ENCODE results near the gene ARFIP1.

DNA sequence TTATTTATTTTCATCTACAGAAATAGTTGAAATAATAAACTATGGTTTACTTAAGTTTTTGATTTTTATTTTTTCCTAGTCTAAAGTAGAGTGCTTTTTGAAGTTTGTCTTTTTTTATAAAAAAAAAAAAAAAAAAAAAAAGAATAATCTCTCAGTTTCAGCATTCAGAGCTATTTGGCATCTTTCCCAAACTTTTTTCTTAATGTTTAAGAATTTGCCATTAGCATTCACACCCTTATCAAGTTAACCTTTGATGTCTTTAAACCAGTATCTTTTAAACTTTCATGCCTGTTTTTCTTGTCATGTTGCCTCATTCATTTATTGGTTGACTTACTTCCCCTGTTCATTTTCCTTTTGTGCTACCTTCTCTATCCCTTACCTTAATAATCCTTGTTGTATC is 95.5 kb downstream of the ARFIP1 start:
- TF ChIP-seq POLR2A (IDR thresholded peaks at IDR 0.05; ENCODE audit: borderline replicate concordance, extremely low read depth, insufficient read depth, insufficient read length) (no peak), ZNF274 (IDR thresholded peaks at IDR 0.05; ENCODE audit: low read depth, low read length) (no peak)
- TF ChIP-seq, protein P1, sequence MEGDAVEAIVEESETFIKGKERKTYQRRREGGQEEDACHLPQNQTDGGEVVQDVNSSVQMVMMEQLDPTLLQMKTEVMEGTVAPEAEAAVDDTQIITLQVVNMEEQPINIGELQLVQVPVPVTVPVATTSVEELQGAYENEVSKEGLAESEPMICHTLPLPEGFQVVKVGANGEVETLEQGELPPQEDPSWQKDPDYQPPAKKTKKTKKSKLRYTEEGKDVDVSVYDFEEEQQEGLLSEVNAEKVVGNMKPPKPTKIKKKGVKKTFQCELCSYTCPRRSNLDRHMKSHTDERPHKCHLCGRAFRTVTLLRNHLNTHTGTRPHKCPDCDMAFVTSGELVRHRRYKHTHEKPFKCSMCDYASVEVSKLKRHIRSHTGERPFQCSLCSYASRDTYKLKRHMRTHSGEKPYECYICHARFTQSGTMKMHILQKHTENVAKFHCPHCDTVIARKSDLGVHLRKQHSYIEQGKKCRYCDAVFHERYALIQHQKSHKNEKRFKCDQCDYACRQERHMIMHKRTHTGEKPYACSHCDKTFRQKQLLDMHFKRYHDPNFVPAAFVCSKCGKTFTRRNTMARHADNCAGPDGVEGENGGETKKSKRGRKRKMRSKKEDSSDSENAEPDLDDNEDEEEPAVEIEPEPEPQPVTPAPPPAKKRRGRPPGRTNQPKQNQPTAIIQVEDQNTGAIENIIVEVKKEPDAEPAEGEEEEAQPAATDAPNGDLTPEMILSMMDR (IDR thresholded peaks at IDR 0.05 in 2 of 3, conservative IDR thresholded peaks at IDR 0.05 in 1 of 3; ENCODE audit: borderline replicate concordance in 1 of 3, insufficient read depth in 1 of 3, low read depth in 2 of 3, low read length in 2 of 3) = no peak
